PC-9 (cell line): ENCODE data around the gene PVALB.

Source experiments
- EZH2 ChIP-seq: fragments of 200-600 bp; sonication (generic); IDR thresholded peaks from 2 replicates; pipeline ENCODE4 v1.8.0; 2017; ENCODE audit warnings: antibody characterized with exemption, low read depth
- TF ChIP-seq, protein P1 (sequence below): fragments of 200-600 bp; sonication (generic); conservative IDR thresholded peaks from 2 replicates; pipeline ENCODE4 v1.6.1; 2017; ENCODE audit warnings: mixed run types, antibody characterized with exemption, mild to moderate bottlenecking, moderate library complexity

DNA sequence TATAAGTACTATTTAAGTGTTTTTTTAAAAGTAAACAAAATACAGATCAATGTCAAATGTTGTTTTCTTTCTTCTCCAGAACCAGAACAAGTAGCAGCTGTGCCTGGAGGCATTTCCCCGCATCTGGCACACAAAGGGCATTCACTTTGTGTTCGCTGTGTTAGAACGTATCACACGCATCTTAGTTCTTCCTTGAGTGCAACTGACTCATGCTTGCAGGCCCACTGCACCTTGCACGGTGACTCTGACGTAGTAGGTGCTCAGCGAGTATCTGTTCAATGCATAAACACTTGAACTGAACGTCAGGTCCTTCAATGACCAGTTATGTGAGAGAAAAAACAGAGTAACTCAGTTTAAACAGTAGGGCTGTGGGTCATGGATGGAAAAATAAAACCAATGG lies 44.4 kb downstream of the PVALB start:
- TF ChIP-seq, protein P1, sequence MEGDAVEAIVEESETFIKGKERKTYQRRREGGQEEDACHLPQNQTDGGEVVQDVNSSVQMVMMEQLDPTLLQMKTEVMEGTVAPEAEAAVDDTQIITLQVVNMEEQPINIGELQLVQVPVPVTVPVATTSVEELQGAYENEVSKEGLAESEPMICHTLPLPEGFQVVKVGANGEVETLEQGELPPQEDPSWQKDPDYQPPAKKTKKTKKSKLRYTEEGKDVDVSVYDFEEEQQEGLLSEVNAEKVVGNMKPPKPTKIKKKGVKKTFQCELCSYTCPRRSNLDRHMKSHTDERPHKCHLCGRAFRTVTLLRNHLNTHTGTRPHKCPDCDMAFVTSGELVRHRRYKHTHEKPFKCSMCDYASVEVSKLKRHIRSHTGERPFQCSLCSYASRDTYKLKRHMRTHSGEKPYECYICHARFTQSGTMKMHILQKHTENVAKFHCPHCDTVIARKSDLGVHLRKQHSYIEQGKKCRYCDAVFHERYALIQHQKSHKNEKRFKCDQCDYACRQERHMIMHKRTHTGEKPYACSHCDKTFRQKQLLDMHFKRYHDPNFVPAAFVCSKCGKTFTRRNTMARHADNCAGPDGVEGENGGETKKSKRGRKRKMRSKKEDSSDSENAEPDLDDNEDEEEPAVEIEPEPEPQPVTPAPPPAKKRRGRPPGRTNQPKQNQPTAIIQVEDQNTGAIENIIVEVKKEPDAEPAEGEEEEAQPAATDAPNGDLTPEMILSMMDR: no peak
- TF ChIP-seq EZH2: no peak
